HG02973 (cell line): ENCODE measurements around the gene PARVB.

ENCODE experiments used
- ATAC-seq: cut with Tn5 transposase; IDR thresholded peaks from one replicate; pipeline ENCODE4 v1.9.1; 2021; ENCODE audit warnings: moderate library complexity; ENCODE audit not compliant: unreplicated experiment

Gene PARVB

DNA sequence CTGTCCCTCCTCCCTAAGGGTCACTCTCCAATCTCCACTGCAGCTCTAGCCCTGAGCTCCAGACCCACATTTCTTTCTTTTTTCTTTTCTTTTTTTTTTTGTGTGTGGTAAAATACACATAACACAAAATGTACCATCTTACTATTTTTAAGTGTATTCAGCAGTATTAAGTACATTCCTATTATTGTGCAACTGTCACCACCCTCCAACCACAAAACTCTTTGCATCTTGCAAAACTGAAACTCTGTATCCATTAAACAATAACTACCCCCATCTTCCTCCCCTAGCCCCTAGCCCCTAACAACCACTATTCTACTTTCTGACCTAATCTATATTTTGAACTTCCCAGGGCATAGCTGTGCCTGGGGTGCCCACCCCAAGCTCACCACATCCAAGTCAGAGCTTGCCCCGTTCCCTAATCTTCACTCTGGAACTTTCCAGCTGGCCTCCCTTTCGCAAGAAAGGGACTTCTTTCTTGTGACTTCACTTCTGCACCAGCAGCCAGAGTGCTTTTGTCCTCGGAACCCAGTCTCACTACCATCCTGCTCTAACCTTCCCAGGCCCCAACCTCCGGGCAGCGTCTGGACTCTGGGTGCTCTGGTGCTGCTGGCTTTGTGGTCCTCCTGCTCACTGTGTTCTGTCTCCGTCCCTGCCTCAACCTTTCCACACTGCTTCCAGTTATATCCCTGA lies 187.3 kb downstream of the PARVB start:
- no peak for ATAC-seq

- ATAC-seq, result no peak
Measured at GRCh38 chr22:44211946-44212930, 188.1 kb downstream of the PARVB start.

DNA sequence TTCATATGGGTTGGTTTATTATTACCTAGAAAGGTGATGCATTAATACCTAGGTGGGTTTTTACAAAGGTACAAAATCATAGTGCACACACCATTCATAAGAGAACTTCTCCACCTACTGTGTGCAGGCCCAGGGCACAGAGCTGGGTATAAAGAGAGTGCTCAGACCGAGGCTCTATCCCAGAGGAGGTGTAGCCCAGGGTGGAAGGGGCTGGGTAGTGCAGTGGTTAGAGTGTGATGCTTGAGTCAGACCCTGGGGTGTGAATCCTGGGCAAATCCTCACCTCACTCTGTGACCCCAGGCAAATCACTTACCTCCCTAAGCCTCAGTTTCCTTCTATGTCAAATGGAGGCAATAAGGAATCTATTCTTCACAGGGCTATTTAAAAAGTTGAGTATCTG lies 188.8 kb downstream of the PARVB start:
- no peak for ATAC-seq

DNA sequence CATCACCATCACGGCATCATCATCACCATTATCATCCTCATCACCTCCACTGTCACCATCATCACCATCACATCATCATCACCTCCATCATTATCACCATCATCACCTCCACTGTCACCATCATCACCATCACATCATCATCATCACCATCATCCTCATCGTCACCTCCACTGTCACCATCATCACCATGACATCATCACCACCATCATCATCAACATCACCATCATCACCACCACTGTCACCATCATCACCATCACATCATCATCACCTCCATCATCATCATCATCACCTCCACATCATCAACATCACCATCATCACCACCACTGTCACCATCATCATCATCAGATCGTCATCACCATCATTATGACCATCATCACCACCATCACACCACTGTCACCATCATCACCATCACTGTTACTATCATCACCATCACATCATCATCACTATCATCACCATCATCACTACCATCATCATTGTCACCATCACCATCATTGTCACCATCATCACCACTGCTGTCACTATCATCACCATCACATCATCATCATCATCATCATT lies 189.5 kb downstream of the PARVB start:
- no peak for ATAC-seq

DNA sequence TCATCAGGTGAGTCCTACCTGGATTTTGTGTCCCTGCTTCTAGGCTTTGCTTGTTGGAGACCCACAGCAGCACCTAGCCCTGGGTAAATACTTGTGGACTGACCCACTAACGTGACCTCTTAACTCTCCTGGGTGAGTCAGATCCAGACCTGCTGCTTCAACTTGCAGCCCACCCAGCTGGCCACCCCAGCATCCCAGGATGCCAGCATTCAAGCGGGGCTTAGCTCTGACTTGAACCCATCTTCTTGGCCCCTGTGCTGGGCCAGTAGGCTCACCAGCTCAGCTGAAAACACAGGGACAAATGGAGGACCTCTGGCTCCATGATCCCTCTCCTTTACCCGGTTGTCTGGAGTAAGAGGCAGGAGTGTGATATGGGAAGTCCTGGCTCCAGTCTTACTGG lies 190.1 kb downstream of the PARVB start:
- ATAC-seq, result no peak

- no peak for ATAC-seq
Measured at GRCh38 chr22:44214764-44215163, 190.7 kb downstream of the PARVB start.

- no peak for ATAC-seq
Measured at GRCh38 chr22:44215287-44215686, 191.2 kb downstream of the PARVB start.

GRCh38 chr22:44217346-44217745 lies 193.2 kb downstream of the PARVB start:
- ATAC-seq, result no peak

GRCh38 chr22:44218071-44218470 lies 194.0 kb downstream of the PARVB start:
- ATAC-seq, result no peak

DNA sequence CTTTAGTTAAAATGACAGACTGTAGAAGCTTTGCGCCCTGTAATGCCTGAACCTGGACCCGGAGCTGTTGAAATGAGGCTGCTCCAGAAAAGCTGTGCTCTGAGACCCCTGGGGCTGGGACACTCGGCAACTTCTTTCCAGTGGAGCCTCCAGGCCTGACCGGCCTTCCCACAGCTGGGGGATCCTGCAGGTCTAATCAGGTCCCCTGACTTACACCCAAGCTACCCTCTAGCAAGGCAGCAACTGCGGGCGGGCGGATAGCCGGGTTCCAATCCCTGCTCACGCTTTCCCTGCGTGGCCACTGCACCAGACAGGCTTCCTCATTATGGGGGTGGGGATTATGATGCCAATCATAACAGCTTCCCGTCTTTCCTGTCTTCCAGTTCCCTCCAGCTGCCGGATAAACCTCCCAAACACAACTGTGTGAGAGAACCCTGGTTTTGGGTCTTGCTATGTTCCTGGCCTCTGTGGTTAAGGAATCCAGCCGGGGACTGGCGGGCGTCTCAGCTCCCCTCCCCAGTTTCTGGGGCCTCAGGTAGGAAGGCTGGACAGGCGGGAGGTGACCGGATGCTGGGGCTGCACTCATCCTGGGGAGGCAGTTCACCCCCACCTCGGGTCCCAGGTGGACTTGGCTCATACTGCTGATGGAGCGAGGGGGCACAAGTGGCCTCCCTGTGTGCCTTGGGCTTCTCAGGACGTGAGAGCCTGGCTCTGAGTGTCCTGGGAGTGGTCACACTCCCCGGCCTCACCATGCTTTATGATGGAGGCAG lies 195.2 kb downstream of the PARVB start:
- no peak for ATAC-seq

GRCh38 chr22:44220727-44221680 lies 196.9 kb downstream of the PARVB start:
- no peak for ATAC-seq

DNA sequence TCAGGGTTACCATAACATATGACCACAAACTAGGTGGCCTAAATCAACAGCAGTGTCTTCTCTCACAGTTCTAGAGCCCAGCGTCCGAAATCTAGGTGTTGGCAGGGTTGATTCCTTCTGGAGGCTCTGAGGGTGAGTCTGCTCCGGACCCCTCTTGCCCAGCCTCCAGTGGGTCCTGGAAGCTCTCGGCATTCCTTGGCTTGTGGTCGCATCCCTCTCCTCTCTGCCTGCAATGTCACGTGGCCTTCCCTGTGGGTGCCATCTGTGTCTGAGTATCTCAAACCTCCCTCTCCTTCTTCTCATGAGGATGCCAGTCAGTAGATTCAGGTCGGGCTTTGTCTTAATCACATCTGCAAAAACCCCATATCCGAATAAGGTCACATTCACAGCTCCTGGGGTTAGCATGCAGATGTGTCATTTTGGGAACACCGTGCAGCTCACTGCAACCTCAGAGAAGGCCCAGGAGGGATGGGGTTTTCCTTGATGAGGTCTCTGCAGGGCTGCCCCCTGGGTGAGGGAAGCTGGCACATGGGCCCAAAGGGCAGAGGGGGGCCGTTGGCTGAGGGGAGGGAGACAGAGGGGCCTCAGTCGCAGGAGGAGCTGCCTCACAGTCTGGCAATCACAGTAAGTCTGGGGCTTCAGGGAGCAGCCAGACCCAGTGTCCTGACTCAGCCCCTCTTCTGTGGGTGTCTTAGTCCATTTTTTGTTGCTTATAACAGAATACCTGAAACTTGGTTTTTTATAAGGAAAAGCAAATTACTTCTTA lies 197.8 kb downstream of the PARVB start:
- no peak for ATAC-seq
